Activated gamma-delta T cell (primary cell): ENCODE measurements around the gene NME1.
"Not testable (repeated sequence)": the region's sequence is repeated elsewhere in the genome, so short reads cannot be mapped to it uniquely, and the experiment has no call there.

Experiments
- DNase-seq: peaks from one replicate; lab custom pipeline; 2025; lab: John Stamatoyannopoulos, UW

NME1 gene

GRCh38 chr17:51144266-51145022 lies 8.9 kb upstream of the NME1 start:
- DNase-seq, result no peak

- DNase-seq, result no peak
Measured at GRCh38 chr17:51147650-51148049, 5.7 kb upstream of the NME1 start.

GRCh38 chr17:51149163-51149562 lies 4.2 kb upstream of the NME1 start:
- DNase-seq, result no peak

GRCh38 chr17:51150932-51151331 lies 2.4 kb upstream of the NME1 start:
- no peak for DNase-seq

GRCh38 chr17:51152766-51153209 lies 571 bp upstream of the NME1 start:
- no peak for DNase-seq

GRCh38 chr17:51154176-51154575 lies 817 bp downstream of the NME1 start:
- no peak for DNase-seq

- DNase-seq, result no peak
Measured at GRCh38 chr17:51155416-51155815, 2.1 kb downstream of the NME1 start.

GRCh38 chr17:51159604-51160003 lies 6.2 kb downstream of the NME1 start:
- no peak for DNase-seq

GRCh38 chr17:51161541-51161940 lies 8.2 kb downstream of the NME1 start:
- DNase-seq, result no peak

GRCh38 chr17:51164911-51165679 lies 11.7 kb downstream of the NME1 start:
- no peak for DNase-seq

- DNase-seq, result no peak
Measured at GRCh38 chr17:51165680-51166197, 12.4 kb downstream of the NME1 start.

GRCh38 chr17:51166198-51166986 lies 13.0 kb downstream of the NME1 start, which contains the start of gene NME2:
NME2 (plus strand) TSS chr17:51166411; CDS start chr17:51166831, 420 bp downstream.
- peak; percentile 55 for DNase-seq

GRCh38 chr17:51166987-51167931 lies 13.9 kb downstream of the NME1 start:
- peak; percentile 45 for DNase-seq

GRCh38 chr17:51169340-51169739 lies 16.0 kb downstream of the NME1 start:
- no peak for DNase-seq

GRCh38 chr17:51170736-51171135 lies 17.4 kb downstream of the NME1 start:
- no peak for DNase-seq

GRCh38 chr17:51172030-51172429 lies 18.7 kb downstream of the NME1 start:
- not testable (repeated sequence) for DNase-seq

- no peak for DNase-seq
Measured at GRCh38 chr17:51180486-51180885, 27.1 kb downstream of the NME1 start.

- no peak for DNase-seq
Measured at GRCh38 chr17:51184124-51184523, 30.8 kb downstream of the NME1 start.

- no peak for DNase-seq
Measured at GRCh38 chr17:51185763-51186332, 32.5 kb downstream of the NME1 start.

GRCh38 chr17:51188271-51188833 lies 35.0 kb downstream of the NME1 start:
- DNase-seq, result no peak
